Panc1 (cell line): ENCODE measurements around the gene GRP. TPM values are rescaled to one million over a fixed set of nuclear protein-coding genes. Genes with fewer than 3 reads are reported as not detected.

Source experiments
- ATAC-seq: fragments of 200-7000 bp; cut with Tn5 transposase; 2 replicates; pipeline ENCODE4 v1.9.1; 2020; ENCODE audit warnings: mild to moderate bottlenecking, moderate library complexity
- BruUV-seq: library from RNA; stranded (reverse); fragments of 400-500 nt; replicated peaks from 2 replicates; lab custom pipeline; 2021; lab: Mats Ljungman, UMichigan
- CTCF ChIA-PET: fragments of 300-600 bp; sonication (Branson Sonifier 250); formaldehyde crosslinking; loops from one replicate; lab custom pipeline; 2022; ENCODE audit warnings: antibody characterized with exemption; lab: Charles Lee
- POLR2A ChIA-PET: fragments of 300-600 bp; sonication (Branson Sonifier 250); formaldehyde crosslinking; loops from one replicate; lab custom pipeline; 2022; ENCODE audit warnings: antibody characterized with exemption; lab: Charles Lee
- DNase-seq: peaks from one replicate; pipeline ENCODE4 v3.0.0-alpha.2; 2010; ENCODE audit warnings: low read depth, low spot score
- H3K27ac ChIP-seq: 2 replicates; pipeline ENCODE4 v1.5.1; 2011; ENCODE audit warnings: mild to moderate bottlenecking, low read length, inconsistent platforms
- H3K27me3 ChIP-seq: fragments of 200-500 bp; sonication (Bioruptor generic); 2 replicates; pipeline ENCODE4 v1.6.0; 2014; ENCODE audit warnings: low read length, inconsistent platforms; ENCODE audit not compliant: control insufficient read depth, insufficient read depth
- H3K36me3 ChIP-seq: fragments of 200-500 bp; sonication (Bioruptor generic); 2 replicates; pipeline ENCODE4 v1.5.1; 2014; ENCODE audit warnings: inconsistent platforms, mild to moderate bottlenecking, low read length, moderate library complexity; ENCODE audit not compliant: control insufficient read depth, insufficient read depth
- H3K4me1 ChIP-seq: 2 replicates; pipeline ENCODE4 v1.5.1; 2011; ENCODE audit warnings: inconsistent platforms, mild to moderate bottlenecking, low read length, moderate library complexity; ENCODE audit not compliant: control insufficient read depth, insufficient read depth
- H3K4me3 ChIP-seq, 2 experiments: 2 replicates each; pipeline ENCODE4 v1.5.1; 2011 to 2012; ENCODE audit warnings: low read depth in 2 of 2, low read length in 2 of 2, mild to moderate bottlenecking in 2 of 2, inconsistent platforms in 1 of 2, moderate library complexity in 1 of 2
- H3K9me3 ChIP-seq: fragments of 200-500 bp; sonication (Bioruptor generic); 2 replicates; pipeline ENCODE4 v1.5.1; 2014; ENCODE audit warnings: low read depth, mild to moderate bottlenecking, inconsistent platforms, low read length, moderate library complexity; ENCODE audit not compliant: control insufficient read depth, insufficient read depth
- POLR2AphosphoS5 ChIP-seq: IDR thresholded peaks from 2 replicates; pipeline ENCODE4 v1.6.1; 2012; ENCODE audit warnings: mild to moderate bottlenecking, low read depth, low read length, moderate library complexity
- REST ChIP-seq, 2 experiments: IDR thresholded peaks; 2 replicates each; pipeline ENCODE4 v1.6.1; 2011 to 2012; ENCODE audit warnings: low read depth in 2 of 2, control low read depth in 1 of 2, low read length in 1 of 2, mild to moderate bottlenecking in 1 of 2, moderate library complexity in 1 of 2; ENCODE audit not compliant: insufficient read depth in 1 of 2
- SIN3A ChIP-seq: IDR thresholded peaks from 2 replicates; pipeline ENCODE4 v1.6.1; 2012; ENCODE audit warnings: low read depth, mild to moderate bottlenecking, low read length, moderate library complexity, borderline replicate concordance; ENCODE audit not compliant: insufficient read depth
- TCF7L2 ChIP-seq: IDR thresholded peaks from 2 replicates; pipeline ENCODE4 v1.6.1; 2011; ENCODE audit warnings: mild to moderate bottlenecking, low read depth, low read length, inconsistent platforms
- in situ Hi-C: cut with HindIII; loops from 2 replicates; pipeline ENCODE4 v1.10.0; 2016; ENCODE audit warnings: low sequenced_read_pairs, low pct_unique_long_range_greater_than_20kb
- intact Hi-C: fragments of 100-400 bp; cut with micrococcal nuclease; formaldehyde crosslinking; loops from one replicate; pipeline ENCODE4 v1.10.0; 2022; ENCODE audit not compliant: unreplicated experiment
- total RNA-seq: library from RNA; stranded (reverse); gene quantifications from one replicate; pipeline ENCODE4 v1.2.1, GENCODE V29; 2021; ENCODE audit not compliant: unreplicated experiment
- TF ChIP-seq, protein P1 (sequence below): fragments of 450-650 bp; IDR thresholded peaks from 2 replicates; pipeline ENCODE4 v1.5.1; 2017; ENCODE audit warnings: mild to moderate bottlenecking

Gene GRP
- total RNA-seq, 1 experiment from 2014 or later = not detected

- DNase-seq (no peak), ATAC-seq (no peak)
- Histone ChIP-seq H3K4me3 (peak overlapping the region; percentile 31 to 40; a peak in 3 of 4 replicates), H3K36me3 (no peaks in the 10 kb centered on the region), H3K27ac (no peak overlapping the region), H3K4me1 (no peaks in the 10 kb centered on the region), H3K9me3 (no peaks in the 10 kb centered on the region), H3K27me3 (peaks cover 9% of the 10 kb centered on the region)
- intact Hi-C loops (no loop called here), in situ Hi-C loops (no loop called here)
- ChIA-PET POLR2A (no interaction called here), CTCF (no interaction called here)
- TF ChIP-seq SIN3A (no peak), REST (IDR thresholded peaks at IDR 0.05; ENCODE audit: insufficient read depth in 1 of 2, low read depth in 2 of 2, low read length in 1 of 2) (no peak), TCF7L2 (no peak), POLR2AphosphoS5 (no peak)
- TF ChIP-seq, protein P1, sequence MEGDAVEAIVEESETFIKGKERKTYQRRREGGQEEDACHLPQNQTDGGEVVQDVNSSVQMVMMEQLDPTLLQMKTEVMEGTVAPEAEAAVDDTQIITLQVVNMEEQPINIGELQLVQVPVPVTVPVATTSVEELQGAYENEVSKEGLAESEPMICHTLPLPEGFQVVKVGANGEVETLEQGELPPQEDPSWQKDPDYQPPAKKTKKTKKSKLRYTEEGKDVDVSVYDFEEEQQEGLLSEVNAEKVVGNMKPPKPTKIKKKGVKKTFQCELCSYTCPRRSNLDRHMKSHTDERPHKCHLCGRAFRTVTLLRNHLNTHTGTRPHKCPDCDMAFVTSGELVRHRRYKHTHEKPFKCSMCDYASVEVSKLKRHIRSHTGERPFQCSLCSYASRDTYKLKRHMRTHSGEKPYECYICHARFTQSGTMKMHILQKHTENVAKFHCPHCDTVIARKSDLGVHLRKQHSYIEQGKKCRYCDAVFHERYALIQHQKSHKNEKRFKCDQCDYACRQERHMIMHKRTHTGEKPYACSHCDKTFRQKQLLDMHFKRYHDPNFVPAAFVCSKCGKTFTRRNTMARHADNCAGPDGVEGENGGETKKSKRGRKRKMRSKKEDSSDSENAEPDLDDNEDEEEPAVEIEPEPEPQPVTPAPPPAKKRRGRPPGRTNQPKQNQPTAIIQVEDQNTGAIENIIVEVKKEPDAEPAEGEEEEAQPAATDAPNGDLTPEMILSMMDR = no peak
- BruUV-seq = no TSS peak
Measured at GRCh38 chr18:59264651-59265245, 44.8 kb downstream of the GRP start.

DNA sequence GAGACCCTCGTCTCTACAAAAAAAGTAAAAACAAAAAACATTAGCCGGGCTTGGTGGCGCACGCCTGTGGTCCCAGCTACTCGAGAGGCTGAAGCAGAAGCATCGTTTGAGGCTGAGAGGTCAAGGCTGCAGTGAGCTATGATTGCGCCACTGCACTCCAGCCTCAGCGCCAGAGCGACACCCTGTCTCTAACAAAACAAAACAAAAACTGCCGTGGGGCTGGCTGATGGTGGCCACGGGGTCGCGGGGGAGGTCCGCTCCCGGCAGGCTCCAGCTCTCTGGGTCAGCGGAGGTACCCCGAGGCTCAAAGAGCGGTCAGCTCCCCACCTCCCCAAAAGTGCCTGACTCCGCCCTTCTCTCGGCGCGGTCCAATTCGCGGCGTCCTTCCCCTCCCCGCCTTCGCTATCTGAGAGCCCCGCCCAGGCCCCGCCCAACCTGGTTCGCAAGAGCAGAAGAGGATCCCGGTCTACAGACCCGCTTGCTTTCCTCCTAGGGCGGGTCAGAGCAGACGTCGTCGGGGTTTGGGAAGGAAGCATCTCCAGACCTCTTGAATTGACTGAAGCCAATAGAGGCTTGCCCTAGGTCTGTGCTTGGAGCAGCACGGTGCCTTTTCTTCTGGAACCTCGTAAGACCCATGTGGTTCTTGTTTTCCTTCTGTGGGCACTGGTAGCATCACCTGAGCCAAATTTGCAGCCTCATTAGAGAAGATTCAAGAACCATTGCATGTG, 45.5 kb downstream of the GRP start:
- H3K9me3 ChIP-seq = no peaks in the 10 kb centered on the region
- no peaks in the 10 kb centered on the region for H3K36me3 ChIP-seq
- in situ Hi-C loops = no loop called here
- peak; percentile 50; the same call in 1 of the 2 replicates for ATAC-seq
- ChIA-PET CTCF (no interaction called here), POLR2A (no interaction called here)
- peaks cover 15% of the 10 kb centered on the region for H3K27me3 ChIP-seq
- TF ChIP-seq, protein P1 = no peak
- TF ChIP-seq TCF7L2 (no peak), REST (IDR thresholded peaks at IDR 0.05; ENCODE audit: insufficient read depth in 1 of 2, low read depth in 2 of 2, low read length in 1 of 2) (no peak), SIN3A (no peak), POLR2AphosphoS5 (no peak)
- H3K4me3 ChIP-seq = peak overlapping the region; percentile 31 to 40
- no peak for DNase-seq
- no TSS peak for BruUV-seq
- intact Hi-C loops = no loop called here
- H3K27ac ChIP-seq = no peak overlapping the region
- H3K4me1 ChIP-seq = no peaks in the 10 kb centered on the region
